Common myeloid progenitor, CD34-positive (primary cell): ENCODE measurements around the gene CD300E.

Experiments
- CTCF ChIA-PET: fragments of 350-600 bp; sonication (Branson Sonifier 250); formaldehyde crosslinking; loops from one replicate; lab custom pipeline; 2021; ENCODE audit warnings: antibody characterized with exemption; lab: Charles Lee
- POLR2A ChIA-PET: fragments of 350-600 bp; sonication (Branson Sonifier 250); formaldehyde crosslinking; loops from one replicate; lab custom pipeline; 2021; ENCODE audit warnings: antibody characterized with exemption; lab: Charles Lee
- DNase-seq, 3 donors: peaks; one replicate each; pipeline versions ENCODE4 v3.0.0 to v3.0.0-alpha.2; 2013
- H3K27ac ChIP-seq, 2 experiments: 1 replicate in 1 of 2; 2 replicates in 1 of 2; pipeline ENCODE4 v1.7.0; 2013; ENCODE audit warnings: inconsistent platforms in 2 of 2, low read length in 2 of 2, mild to moderate bottlenecking in 2 of 2, low read depth in 1 of 2, moderate library complexity in 1 of 2; ENCODE audit not compliant: severe bottlenecking in 2 of 2, insufficient read depth in 1 of 2, poor library complexity in 1 of 2
- H3K27me3 ChIP-seq, 5 experiments: replicated peaks in 2 of 5; 1 replicate in 3 of 5; 2 replicates in 2 of 5; pipeline versions ENCODE4 v1.6.1 to v1.7.0; 2013; ENCODE audit warnings: low read length in 4 of 5, mild to moderate bottlenecking in 2 of 5, moderate library complexity in 2 of 5, inconsistent platforms in 1 of 5; ENCODE audit not compliant: insufficient read depth in 5 of 5, control insufficient read depth in 4 of 5
- H3K36me3 ChIP-seq, 4 experiments: 1 replicate in 2 of 4; 2 replicates in 2 of 4; pipeline versions ENCODE4 v1.6.1 to v1.7.0; 2013; ENCODE audit warnings: low read length in 3 of 4, control low read depth in 1 of 4, mild to moderate bottlenecking in 1 of 4; ENCODE audit not compliant: control insufficient read depth in 4 of 4, insufficient read depth in 4 of 4
- H3K4me1 ChIP-seq, 4 experiments: 1 replicate in 3 of 4; 2 replicates in 1 of 4; pipeline versions ENCODE4 v1.6.1 to v1.7.1; 2013; ENCODE audit warnings: low read length in 3 of 4, mild to moderate bottlenecking in 3 of 4, control low read depth in 1 of 4, inconsistent platforms in 1 of 4, moderate library complexity in 1 of 4; ENCODE audit not compliant: control insufficient read depth in 4 of 4, insufficient read depth in 4 of 4; ENCODE audit errors: control extremely low read depth in 1 of 4
- H3K4me3 ChIP-seq, 7 experiments: 1 replicate in 4 of 7; 2 replicates in 3 of 7; pipeline versions ENCODE4 v1.5.1 to v1.7.0; 2013; ENCODE audit warnings: mild to moderate bottlenecking in 7 of 7, low read length in 6 of 7, moderate library complexity in 6 of 7, inconsistent platforms in 2 of 7, low read depth in 2 of 7, control low read depth in 1 of 7; ENCODE audit not compliant: insufficient read depth in 4 of 7, control insufficient read depth in 1 of 7; ENCODE audit errors: extremely low read depth in 1 of 7
- H3K9me3 ChIP-seq, 5 experiments: 1 replicate in 4 of 5; 2 replicates in 1 of 5; pipeline versions ENCODE4 v1.6.1 to v1.7.1; 2013; ENCODE audit warnings: low read length in 4 of 5, mild to moderate bottlenecking in 2 of 5, inconsistent platforms in 1 of 5, low read depth in 1 of 5, moderate library complexity in 1 of 5; ENCODE audit not compliant: control insufficient read depth in 4 of 5, insufficient read depth in 2 of 5; ENCODE audit errors: control extremely low read depth in 1 of 5
- WGBS: methylation state at CpG from one replicate; pipeline ENCODE4 v1.1.5; 2013; ENCODE audit not compliant: insufficient coverage; 5-methylcytosine and 5-hydroxymethylcytosine counted together

Gene CD300E

GRCh38 chr17:74644419-74644818 is 20.9 kb upstream of the CD300E start:
- DNase-seq = no peak
- WGBS = 100% methylated on average over 1 of the region's 2 CpGs
- CTCF ChIA-PET = interaction anchor here (0.6 to 1.8 kb wide), 11 partner anchors 10 to 287 kb away, joined by 3 to 5 read pairs (median 4); partner anchors contain the start of gene CD300E
- Histone ChIP-seq H3K4me3 (no peak overlapping the region), H3K9me3 (no peaks in the 10 kb centered on the region), H3K27ac (no peak overlapping the region), H3K27me3 (peaks cover 0 to 22% (median 7%) of the 10 kb centered on the region in 5 experiments), H3K36me3 (no peaks in the 10 kb centered on the region), H3K4me1 (peaks cover 19 to 39% (median 32%) of the 10 kb centered on the region in 4 experiments)
- POLR2A ChIA-PET = no interaction called here

DNA sequence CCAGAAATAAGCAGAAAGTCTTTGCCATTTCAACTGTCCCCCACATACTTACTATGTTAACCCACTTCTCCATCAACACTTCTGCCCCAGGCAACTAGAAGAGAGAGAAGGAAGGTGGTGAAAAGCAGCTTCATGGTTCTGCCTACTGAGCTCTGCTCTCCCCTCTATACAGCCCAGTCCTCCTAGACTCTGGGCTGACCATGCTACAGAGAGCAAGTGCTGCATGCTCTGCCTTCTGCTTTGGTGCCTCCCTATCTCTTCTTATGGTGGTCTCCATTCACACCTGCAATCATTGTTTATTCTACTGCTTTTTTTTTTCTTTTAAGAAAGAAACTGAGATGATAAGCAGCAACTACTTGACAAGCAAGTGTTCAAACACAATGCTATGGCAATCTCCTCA is 20.3 kb upstream of the CD300E start:
- H3K27me3 ChIP-seq = peaks cover 0 to 22% (median 7%) of the 10 kb centered on the region in 5 experiments
- H3K4me1 ChIP-seq = peaks cover 21 to 45% (median 38%) of the 10 kb centered on the region in 4 experiments
- no peak overlapping the region for H3K27ac ChIP-seq
- no peak for DNase-seq
- POLR2A ChIA-PET = no interaction called here
- no peaks in the 10 kb centered on the region for H3K36me3 ChIP-seq
- no peak overlapping the region for H3K4me3 ChIP-seq
- no peaks in the 10 kb centered on the region for H3K9me3 ChIP-seq
- CTCF ChIA-PET = interaction anchor here (0.7 to 1.8 kb wide), 7 partner anchors 10 to 287 kb away, joined by 3 to 5 read pairs (median 4); partner anchors contain the start of gene CD300E

DNA sequence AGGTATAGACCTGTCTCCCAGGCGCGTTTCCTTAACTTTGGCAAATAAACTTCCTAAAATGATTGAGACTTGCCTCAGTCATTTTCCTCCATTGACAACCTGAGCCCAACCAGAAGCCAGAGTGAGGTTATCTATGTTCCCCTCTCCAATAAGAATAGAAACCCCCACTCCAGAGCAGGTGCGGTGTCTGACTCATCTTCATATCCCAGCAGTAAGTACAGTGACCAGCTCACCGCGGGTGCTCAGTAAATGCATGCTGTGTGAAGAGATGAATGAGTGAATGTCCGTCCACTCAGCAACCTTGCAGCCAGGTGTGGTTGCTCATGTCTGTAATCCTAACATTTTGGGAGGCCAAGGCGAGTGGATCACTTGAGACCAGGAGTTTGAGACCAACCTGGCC is 19.5 kb upstream of the CD300E start:
- CTCF ChIA-PET = interaction anchor here (0.5 to 1.5 kb wide), 3 partner anchors 41 to 240 kb away, joined by 3 to 4 read pairs (median 4); no protein-coding TSS in a partner anchor
- Histone ChIP-seq H3K9me3 (no peaks in the 10 kb centered on the region), H3K36me3 (no peaks in the 10 kb centered on the region), H3K27me3 (peaks cover 0 to 18% (median 7%) of the 10 kb centered on the region in 5 experiments), H3K4me1 (peaks cover 21 to 52% (median 39%) of the 10 kb centered on the region in 4 experiments), H3K27ac (no peak overlapping the region), H3K4me3 (no peak overlapping the region)
- no peak for DNase-seq
- 100% methylated on average over 2 of the region's 7 CpGs for WGBS
- POLR2A ChIA-PET = no interaction called here

DNA sequence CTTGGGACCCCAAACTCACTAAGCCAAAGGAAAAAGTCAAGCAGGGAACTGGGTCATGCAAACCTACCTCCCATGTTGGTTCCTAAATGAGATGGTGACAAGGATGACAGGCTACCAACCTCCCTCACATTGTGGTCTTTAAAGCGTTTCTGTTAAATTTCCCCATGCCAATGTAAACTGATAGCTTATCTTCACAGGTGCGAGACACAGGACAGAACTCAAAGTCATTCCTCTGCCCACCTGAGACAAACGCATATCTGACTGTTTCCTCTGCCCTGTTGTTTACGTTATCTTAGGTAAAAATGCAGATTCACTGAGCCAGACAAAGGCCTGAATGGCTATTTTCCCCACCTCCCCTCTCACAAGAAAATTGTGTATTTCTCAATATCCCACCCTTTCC is 19.0 kb upstream of the CD300E start:
- no peak for DNase-seq
- Histone ChIP-seq H3K27ac (no peak overlapping the region), H3K4me3 (no peak overlapping the region), H3K27me3 (peaks cover 0 to 17% (median 7%) of the 10 kb centered on the region in 5 experiments), H3K9me3 (no peaks in the 10 kb centered on the region), H3K4me1 (peaks cover 22 to 57% (median 42%) of the 10 kb centered on the region in 4 experiments), H3K36me3 (no peaks in the 10 kb centered on the region)
- WGBS = 86% methylated on average over 4 of the region's 4 CpGs
- ChIA-PET POLR2A (no interaction called here), CTCF (interaction anchor here (0.5 kb wide), 1 partner anchor 239 kb away, joined by 3 read pairs; no protein-coding TSS in a partner anchor)

- no peak overlapping the region for H3K4me3 ChIP-seq
- no peak overlapping the region for H3K27ac ChIP-seq
- peaks cover 0 to 20% (median 7%) of the 10 kb centered on the region in 5 experiments for H3K27me3 ChIP-seq
- H3K36me3 ChIP-seq = no peaks in the 10 kb centered on the region
- peaks cover 25 to 63% (median 46%) of the 10 kb centered on the region in 4 experiments for H3K4me1 ChIP-seq
- CTCF ChIA-PET = interaction anchor here (0.8 to 1.8 kb wide), 3 partner anchors 10 to 94 kb away, joined by 3 to 4 read pairs (median 3); no protein-coding TSS in a partner anchor
- WGBS = 94% methylated on average over 2 of the region's 2 CpGs
- H3K9me3 ChIP-seq = no peaks in the 10 kb centered on the region
- DNase-seq = no peak
- POLR2A ChIA-PET = no interaction called here
Measured at GRCh38 chr17:74641958-74642298, 18.4 kb upstream of the CD300E start.

- Histone ChIP-seq H3K27ac (no peak overlapping the region), H3K4me1 (peaks cover 25 to 67% (median 46%) of the 10 kb centered on the region in 4 experiments), H3K36me3 (no peaks in the 10 kb centered on the region), H3K9me3 (no peaks in the 10 kb centered on the region), H3K27me3 (peaks cover 0 to 20% (median 7%) of the 10 kb centered on the region in 5 experiments), H3K4me3 (no peak overlapping the region)
- WGBS = 70% methylated on average over 5 of the region's 6 CpGs
- peak in 2 of 3 donors; percentile 74 to 75 for DNase-seq
- ChIA-PET POLR2A (no interaction called here), CTCF (interaction anchor here (0.8 to 1.8 kb wide), 4 partner anchors 9 to 95 kb away, joined by 3 to 4 read pairs (median 3); no protein-coding TSS in a partner anchor)
Measured at GRCh38 chr17:74641224-74641957, 17.9 kb upstream of the CD300E start.

- Histone ChIP-seq H3K36me3 (no peaks in the 10 kb centered on the region), H3K4me3 (peak overlapping the region in 3 of 7 experiments; percentile 1 to 34 (median 6)), H3K27ac (no peak overlapping the region), H3K9me3 (no peaks in the 10 kb centered on the region), H3K27me3 (peaks cover 0 to 31% (median 10%) of the 10 kb centered on the region in 5 experiments), H3K4me1 (peaks cover 25 to 69% (median 46%) of the 10 kb centered on the region in 4 experiments)
- 0% methylated on average over 7 of the region's 10 CpGs for WGBS
- peak; percentile 80 to 91 (median 90) for DNase-seq
- ChIA-PET POLR2A (interaction anchor here (0.6 kb wide), 1 partner anchor 159 kb away, joined by 3 read pairs; no protein-coding TSS in a partner anchor), CTCF (interaction anchor here (0.7 to 1.4 kb wide), 5 partner anchors 9 to 259 kb away, joined by 3 to 4 read pairs (median 3); no protein-coding TSS in a partner anchor)
Measured at GRCh38 chr17:74639704-74640151, 16.2 kb upstream of the CD300E start.
